Skeletal muscle cell (primary cell): Measurements from ENCODE around the gene TDRKH.
A peak's percentile ranks its signal among the peaks of the same experiment; 100 is the strongest.
"Not testable (repeated sequence)": the region's sequence is repeated elsewhere in the genome, so short reads cannot be mapped to it uniquely, and the experiment has no call there.

ENCODE experiments used
- DNase-seq: peaks from one replicate; pipeline ENCODE4 v3.0.0-alpha.2; 2010; ENCODE audit warnings: low read depth
- H3K4me3 ChIP-seq: 2 replicates; pipeline ENCODE4 v1.5.1; 2011; ENCODE audit warnings: low read depth, mild to moderate bottlenecking, control low read depth, low read length, moderate library complexity

The TDRKH gene

GRCh38 chr1:151774256-151774922, 15.9 kb downstream of the TDRKH start:
- DNase-seq, result no peak
- H3K4me3 ChIP-seq, result no peak overlapping the region

GRCh38 chr1:151773702-151774101, 16.6 kb downstream of the TDRKH start:
- no peak overlapping the region for H3K4me3 ChIP-seq
- no peak for DNase-seq

GRCh38 chr1:151769270-151769669, 21.0 kb downstream of the TDRKH start:
- DNase-seq, H3K4me3 ChIP-seq: not testable (repeated sequence)

- DNase-seq, H3K4me3 ChIP-seq: not testable (repeated sequence)
Observed at GRCh38 chr1:151768351-151769066, 21.8 kb downstream of the TDRKH start.

GRCh38 chr1:151763990-151764389, 26.3 kb downstream of the TDRKH start:
- no peak for DNase-seq
- peak overlapping the region; percentile 87 for H3K4me3 ChIP-seq

- peak; percentile 20 for DNase-seq
- H3K4me3 ChIP-seq, result peak within 1 kb of the TSS; percentile 87
Observed at GRCh38 chr1:151762941-151763921, 27.1 kb downstream of the TDRKH start, which contains the start of gene MRPL9. MRPL9 (minus strand) TSS chr1:151763496; CDS start chr1:151763479, 17 bp downstream.

GRCh38 chr1:151760597-151761385, 29.5 kb downstream of the TDRKH start:
- no peak overlapping the region for H3K4me3 ChIP-seq
- DNase-seq, result no peak

- no peak for DNase-seq
- H3K4me3 ChIP-seq, result no peak overlapping the region
Observed at GRCh38 chr1:151759241-151759640, 31.1 kb downstream of the TDRKH start.

GRCh38 chr1:151756291-151756690, 34.0 kb downstream of the TDRKH start:
- no peak for DNase-seq
- no peak overlapping the region for H3K4me3 ChIP-seq

GRCh38 chr1:151741516-151741915, 48.8 kb downstream of the TDRKH start:
- H3K4me3 ChIP-seq, result no peak overlapping the region
- no peak for DNase-seq

- DNase-seq, result no peak
- no peak overlapping the region for H3K4me3 ChIP-seq
Observed at GRCh38 chr1:151739590-151740355, 50.5 kb downstream of the TDRKH start.

GRCh38 chr1:151737479-151737878, 52.8 kb downstream of the TDRKH start:
- no peak for DNase-seq
- no peak overlapping the region for H3K4me3 ChIP-seq

- DNase-seq, result no peak
- H3K4me3 ChIP-seq, result no peak overlapping the region
Observed at GRCh38 chr1:151737026-151737425, 53.3 kb downstream of the TDRKH start.

GRCh38 chr1:151733995-151734394, 56.3 kb downstream of the TDRKH start:
- not testable (repeated sequence) for H3K4me3 ChIP-seq, DNase-seq

- DNase-seq, result no peak
- H3K4me3 ChIP-seq, result no peak overlapping the region
Observed at GRCh38 chr1:151733126-151733525, 57.2 kb downstream of the TDRKH start.

- no peak overlapping the region for H3K4me3 ChIP-seq
- DNase-seq, result no peak
Observed at GRCh38 chr1:151729966-151730291, 60.4 kb downstream of the TDRKH start.

- no peak overlapping the region for H3K4me3 ChIP-seq
- DNase-seq, result no peak
Observed at GRCh38 chr1:151729157-151729965, 60.9 kb downstream of the TDRKH start.
